GM12878 (cell line): Measurements from ENCODE around the gene SLC24A4. TPM values are rescaled to one million over a fixed set of nuclear protein-coding genes. Genes with fewer than 3 reads are reported as not detected.

ENCODE experiments used
- ATAC-seq: fragments of 200-7000 bp; cut with Tn5 transposase; 3 replicates; pipeline ENCODE4 v1.9.1; 2020; ENCODE audit warnings: mild to moderate bottlenecking, moderate library complexity
- BruUV-seq: library from RNA; stranded (reverse); fragments of 400-500 nt; replicated peaks from 2 replicates; lab custom pipeline; 2021; lab: Mats Ljungman, UMichigan
- CTCF ChIA-PET: fragments of 300-600 bp; sonication (Branson Sonifier 250); formaldehyde crosslinking; extraction: SDS; loops from one replicate; lab custom pipeline; 2021; ENCODE audit warnings: inconsistent platforms; lab: Yijun Ruan, JAX
- POLR2A ChIA-PET: fragments of 350-600 bp; formaldehyde crosslinking; extraction: SDS; loops from one replicate; lab custom pipeline; 2021; ENCODE audit warnings: inconsistent platforms; lab: Charles Lee
- RAD21 ChIA-PET: fragments of 300-600 bp; sonication (Branson Sonifier 250); formaldehyde crosslinking; loops from one replicate; lab custom pipeline; 2023; ENCODE audit warnings: antibody characterized with exemption; ENCODE audit not compliant: unreplicated experiment; lab: Charles Lee
- SMC1A ChIA-PET: fragments of 300-600 bp; sonication (Branson Sonifier 250); formaldehyde crosslinking; loops from one replicate; lab custom pipeline; 2023; ENCODE audit not compliant: unreplicated experiment, uncharacterized antibody; lab: Charles Lee
- DNase-seq: peaks from one replicate; pipeline ENCODE4 v3.0.0-alpha.2; 2011; ENCODE audit warnings: low read depth, low spot score
- FAIRE-seq: peaks from 3 replicates; lab custom pipeline; 2011; peaks lifted over from hg19 to GRCh38; lab: Jason Lieb, UNC
- H2AFZ ChIP-seq: 2 replicates; pipeline ENCODE4 v1.6.0; 2011; ENCODE audit warnings: low read depth, low read length, control low read depth; ENCODE audit not compliant: control insufficient read depth
- H3K27ac ChIP-seq: 2 replicates; pipeline ENCODE4 v1.5.1; 2011; ENCODE audit warnings: control low read depth; ENCODE audit not compliant: control insufficient read depth, insufficient read depth
- H3K27me3 ChIP-seq, 2 experiments: replicated peaks in 1 of 2; 2 replicates each; pipeline versions ENCODE4 v1.6.0 to v1.6.1; 2011; ENCODE audit warnings: low read length in 1 of 2; ENCODE audit not compliant: control insufficient read depth in 2 of 2, insufficient read depth in 2 of 2
- H3K36me3 ChIP-seq, 2 experiments: 2 replicates each; pipeline ENCODE4 v1.5.1; 2011; ENCODE audit warnings: low read length in 1 of 2; ENCODE audit not compliant: control insufficient read depth in 2 of 2, insufficient read depth in 2 of 2
- H3K4me1 ChIP-seq: 2 replicates; pipeline ENCODE4 v1.6.1; 2011; ENCODE audit warnings: mild to moderate bottlenecking, low read length, moderate library complexity, mixed read lengths; ENCODE audit not compliant: control insufficient read depth, insufficient read depth
- H3K4me2 ChIP-seq: 2 replicates; pipeline ENCODE4 v1.6.0; 2011; ENCODE audit warnings: control low read depth; ENCODE audit not compliant: control insufficient read depth, insufficient read depth
- H3K4me3 ChIP-seq: fragments of 200-600 bp; sonication (generic); 2 replicates; pipeline ENCODE4 v1.5.1; 2016
- H3K79me2 ChIP-seq: 2 replicates; pipeline ENCODE4 v1.6.0; 2011; ENCODE audit warnings: low read length; ENCODE audit not compliant: control insufficient read depth, insufficient read depth
- H3K9ac ChIP-seq: 2 replicates; pipeline ENCODE4 v1.8.0; 2011; ENCODE audit warnings: low read length, control low read depth, mixed read lengths; ENCODE audit not compliant: control insufficient read depth, insufficient read depth
- H3K9me3 ChIP-seq: replicated peaks from 3 replicates; pipeline ENCODE4 v1.5.1; 2011; ENCODE audit warnings: mild to moderate bottlenecking, low read length; ENCODE audit not compliant: control insufficient read depth, insufficient read depth
- H4K20me1 ChIP-seq: 2 replicates; pipeline ENCODE4 v1.6.0; 2011; ENCODE audit not compliant: control insufficient read depth, insufficient read depth
- FOS ChIP-seq: IDR thresholded peaks from 3 replicates; pipeline ENCODE4 v1.6.1; 2011; ENCODE audit warnings: borderline replicate concordance; ENCODE audit not compliant: insufficient read length; ENCODE audit errors: extremely low read depth
- KDM1A ChIP-seq: fragments of 200-600 bp; sonication (generic); IDR thresholded peaks from 2 replicates; pipeline ENCODE4 v1.6.1; 2016; ENCODE audit warnings: borderline replicate concordance
- POLR2AphosphoS5 ChIP-seq: IDR thresholded peaks from 2 replicates; pipeline ENCODE4 v1.6.1; 2011; ENCODE audit warnings: mild to moderate bottlenecking, low read length, inconsistent platforms
- SMARCA5 ChIP-seq: fragments of 450-650 bp; IDR thresholded peaks from 2 replicates; pipeline ENCODE4 v1.6.1; 2017; ENCODE audit warnings: mild to moderate bottlenecking
- SMC3 ChIP-seq: IDR thresholded peaks from 2 replicates; pipeline ENCODE4 v1.6.1; 2011; ENCODE audit warnings: low read length, improper control_type of control experiment, borderline replicate concordance
- SP1 ChIP-seq: IDR thresholded peaks from one replicate; pipeline ENCODE4 v1.6.1; 2011; ENCODE audit warnings: low read depth, low read length
- STAT1 ChIP-seq: fragments of 450-650 bp; conservative IDR thresholded peaks from 2 replicates; pipeline ENCODE4 v1.6.1; 2014; ENCODE audit warnings: antibody characterized with exemption, mild to moderate bottlenecking
- TAF1 ChIP-seq: IDR thresholded peaks from 2 replicates; pipeline ENCODE4 v1.6.1; 2011; ENCODE audit warnings: mild to moderate bottlenecking, low read depth, low read length, borderline replicate concordance
- TCF12 ChIP-seq: IDR thresholded peaks from 2 replicates; pipeline ENCODE4 v1.6.1; 2011; ENCODE audit warnings: low read depth, mild to moderate bottlenecking, low read length
- ZNF274 ChIP-seq: IDR thresholded peaks from one replicate; pipeline ENCODE4 v1.8.0; 2011; ENCODE audit not compliant: insufficient read length, insufficient read depth
- ZZZ3 ChIP-seq: IDR thresholded peaks from 2 replicates; pipeline ENCODE4 v1.6.1; 2011; ENCODE audit warnings: low read depth; ENCODE audit not compliant: control insufficient read depth, insufficient read length
- WGBS: methylation state at CpG from one replicate; pipeline ENCODE4 v1.1.6; 2016; ENCODE audit warnings: low lambda C conversion rate; ENCODE audit not compliant: insufficient replicate concordance, insufficient coverage; ENCODE audit errors: missing lambda C conversion rate; 5-methylcytosine and 5-hydroxymethylcytosine counted together
- in situ Hi-C: fragments of 300-500 bp; cut with MboI; formaldehyde crosslinking; loops from 9 replicates; pipeline ENCODE4 v1.14.3; 2018; ENCODE audit warnings: mixed read lengths
- intact Hi-C: fragments of 100-400 bp; cut with micrococcal nuclease; formaldehyde crosslinking; loops from one replicate; pipeline ENCODE4 v1.14.2; 2022; ENCODE audit not compliant: unreplicated experiment
- polyA plus RNA-seq, 11 experiments: library from polyadenylated mRNA; depleted of rRNA in 4 of 11; unstranded in 6 of 11; stranded (reverse) in 5 of 11; fragments of >200 nt; fragmentation: Nextera tagmentation in 4 of 11; fragmentation: Illumina TruSeq in 1 of 11; extraction: Ambion mirVana in 4 of 11; extraction: Trizol in 1 of 11; gene quantifications; 1 replicate in 1 of 11; 2 replicates in 10 of 11; pipeline versions ENCODE4 v1.2.1 to v1.2.3, GENCODE V29; 2011 to 2016; ENCODE audit warnings: inconsistent platforms in 2 of 11, missing spikeins in 2 of 11, low read depth in 1 of 11
- total RNA-seq, 4 experiments: library from RNA; depleted of rRNA in 3 of 4; stranded (reverse); fragments of >200 nt in 3 of 4; fragmentation: Illumina TruSeq in 1 of 4; extraction: Trizol in 1 of 4; gene quantifications; 2 replicates each; pipeline versions ENCODE4 v1.2.1 to v1.2.3, GENCODE V29; 2013 to 2021
- TF ChIP-seq, protein P1 (sequence below): fragments of 450-650 bp; IDR thresholded peaks from 2 replicates; pipeline ENCODE4 v1.6.1; 2016; ENCODE audit warnings: mild to moderate bottlenecking
- TF ChIP-seq, protein P2 (sequence below), 3 experiments: IDR thresholded peaks in 2 of 3; conservative IDR thresholded peaks in 1 of 3; 2 replicates each; pipeline ENCODE4 v1.5.1; 2011; ENCODE audit warnings: low read depth in 3 of 3, low read length in 3 of 3, mild to moderate bottlenecking in 3 of 3, control low read depth in 2 of 3, moderate library complexity in 2 of 3, inconsistent platforms in 1 of 3, mixed read lengths in 1 of 3; ENCODE audit not compliant: control insufficient read depth in 2 of 3, insufficient read depth in 1 of 3; ENCODE audit errors: extremely low read depth in 1 of 3

Gene SLC24A4
- total and polyA plus RNA-seq, 10 of the 15 experiments (the other 5 are each of a cell fraction or from before 2014, with no cell fraction given): under 0.01 to 0.46 (median 0.04) TPM; not detected in 5

DNA sequence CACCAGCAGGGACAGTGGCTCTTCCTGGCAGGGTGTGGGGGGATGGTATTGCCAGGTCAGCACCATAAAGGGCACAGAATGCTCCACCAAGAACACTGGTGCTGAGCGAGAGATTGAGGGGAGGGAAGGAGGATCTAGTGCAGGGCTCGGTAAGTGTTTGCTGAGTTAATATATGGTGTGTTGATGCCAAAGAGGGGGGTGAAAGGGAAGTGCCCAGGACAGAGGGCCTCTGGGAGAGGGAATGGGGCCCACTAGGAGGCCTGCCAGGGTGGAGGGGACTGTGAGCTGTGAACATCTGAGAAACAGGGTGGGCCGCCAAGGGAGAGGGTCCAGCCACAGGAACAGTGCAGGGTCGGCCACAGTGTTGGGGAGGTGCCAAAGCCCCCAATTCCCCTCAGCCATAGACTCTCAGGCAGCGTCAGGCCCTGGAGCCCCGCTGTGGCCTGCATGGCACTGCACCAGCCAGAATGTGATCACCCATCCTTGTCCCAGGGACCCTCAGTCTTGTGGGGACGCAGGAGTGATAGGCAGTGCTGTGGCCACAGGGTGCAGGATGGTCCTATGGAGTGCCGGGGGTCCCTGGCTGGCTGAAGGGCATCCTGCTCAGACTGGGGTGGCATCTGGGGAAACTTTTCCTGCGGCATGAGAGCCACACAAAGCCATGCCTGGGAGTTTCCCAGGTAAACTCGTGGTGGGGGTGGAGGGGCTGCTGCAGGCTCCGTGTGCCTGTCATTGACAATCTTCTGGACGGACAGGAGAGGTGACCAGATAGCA is 202.5 kb downstream of the SLC24A4 start:
- SMC1A ChIA-PET: interaction anchor here (1.7 to 2.0 kb wide), 2 partner anchors 10 to 25 kb away, joined by 5 read pairs; no protein-coding TSS in a partner anchor
- TF ChIP-seq, protein P1, sequence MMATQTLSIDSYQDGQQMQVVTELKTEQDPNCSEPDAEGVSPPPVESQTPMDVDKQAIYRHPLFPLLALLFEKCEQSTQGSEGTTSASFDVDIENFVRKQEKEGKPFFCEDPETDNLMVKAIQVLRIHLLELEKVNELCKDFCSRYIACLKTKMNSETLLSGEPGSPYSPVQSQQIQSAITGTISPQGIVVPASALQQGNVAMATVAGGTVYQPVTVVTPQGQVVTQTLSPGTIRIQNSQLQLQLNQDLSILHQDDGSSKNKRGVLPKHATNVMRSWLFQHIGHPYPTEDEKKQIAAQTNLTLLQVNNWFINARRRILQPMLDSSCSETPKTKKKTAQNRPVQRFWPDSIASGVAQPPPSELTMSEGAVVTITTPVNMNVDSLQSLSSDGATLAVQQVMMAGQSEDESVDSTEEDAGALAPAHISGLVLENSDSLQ: no peak
- TF ChIP-seq SP1 (no peak), SMC3 (no peak), ZNF274 (no peak), FOS (no peak), POLR2AphosphoS5 (no peak), TCF12 (no peak), TAF1 (no peak), KDM1A (no peak), SMARCA5 (no peak), ZZZ3 (no peak), STAT1 (no peak)
- TF ChIP-seq, protein P2, sequence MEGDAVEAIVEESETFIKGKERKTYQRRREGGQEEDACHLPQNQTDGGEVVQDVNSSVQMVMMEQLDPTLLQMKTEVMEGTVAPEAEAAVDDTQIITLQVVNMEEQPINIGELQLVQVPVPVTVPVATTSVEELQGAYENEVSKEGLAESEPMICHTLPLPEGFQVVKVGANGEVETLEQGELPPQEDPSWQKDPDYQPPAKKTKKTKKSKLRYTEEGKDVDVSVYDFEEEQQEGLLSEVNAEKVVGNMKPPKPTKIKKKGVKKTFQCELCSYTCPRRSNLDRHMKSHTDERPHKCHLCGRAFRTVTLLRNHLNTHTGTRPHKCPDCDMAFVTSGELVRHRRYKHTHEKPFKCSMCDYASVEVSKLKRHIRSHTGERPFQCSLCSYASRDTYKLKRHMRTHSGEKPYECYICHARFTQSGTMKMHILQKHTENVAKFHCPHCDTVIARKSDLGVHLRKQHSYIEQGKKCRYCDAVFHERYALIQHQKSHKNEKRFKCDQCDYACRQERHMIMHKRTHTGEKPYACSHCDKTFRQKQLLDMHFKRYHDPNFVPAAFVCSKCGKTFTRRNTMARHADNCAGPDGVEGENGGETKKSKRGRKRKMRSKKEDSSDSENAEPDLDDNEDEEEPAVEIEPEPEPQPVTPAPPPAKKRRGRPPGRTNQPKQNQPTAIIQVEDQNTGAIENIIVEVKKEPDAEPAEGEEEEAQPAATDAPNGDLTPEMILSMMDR (IDR thresholded peaks at IDR 0.05 in 2 of 3, conservative IDR thresholded peaks at IDR 0.05 in 1 of 3; ENCODE audit: control insufficient read depth in 2 of 3, extremely low read depth in 1 of 3, insufficient read depth in 1 of 3, low read depth in 3 of 3, low read length in 3 of 3): no peak
- TF ChIP-seq, all 136 proteins: peak for 0
- H3K9ac ChIP-seq: no peak overlapping the region
- no peaks in the 10 kb centered on the region; the same call in 2 of the 3 replicates for H3K9me3 ChIP-seq
- H3K4me2 ChIP-seq: no peak overlapping the region
- H2AFZ ChIP-seq: no peak overlapping the region
- ChIA-PET RAD21 (interaction anchor here (0.8 kb wide), 1 partner anchor 57 kb away, joined by 3 read pairs; no protein-coding TSS in a partner anchor), CTCF (interaction anchor here (1.1 kb wide), 1 partner anchor 13 kb away, joined by 3 read pairs; no protein-coding TSS in a partner anchor), POLR2A (interaction anchor here (1.0 kb wide), 1 partner anchor 8 kb away, joined by 3 read pairs; no protein-coding TSS in a partner anchor)
- H3K4me1 ChIP-seq: no peaks in the 10 kb centered on the region
- ATAC-seq (no peak), DNase-seq (no peak), FAIRE-seq (no peak)
- H3K4me3 ChIP-seq: no peak overlapping the region
- intact Hi-C loops: loop anchor here (1.0 kb wide), 1 partner anchor 23 kb away; no protein-coding TSS in a partner anchor
- BruUV-seq: no TSS peak
- in situ Hi-C loops: no loop called here
- H3K36me3 ChIP-seq: no peaks in the 10 kb centered on the region
- no peaks in the 10 kb centered on the region for H3K27me3 ChIP-seq
- 69% methylated on average over 12 of the region's 12 CpGs for WGBS
- no peak overlapping the region for H3K27ac ChIP-seq
- H3K79me2 ChIP-seq: no peaks in the 10 kb centered on the region
- H4K20me1 ChIP-seq: no peaks in the 10 kb centered on the region; the same call in 1 of the 2 replicates
